Measurements from ENCODE around the gene DSG4.
A peak's percentile ranks its signal among the peaks of the same experiment; 100 is the strongest.

GRCh38 chr18:31420032-31420431 lies 43.5 kb downstream of the DSG4 start:
- peak in 2 of 3 experiments; percentile 6 to 21; a peak in 1 of 6 replicates for TF ChIP-seq CTCF (IDR thresholded peaks at IDR 0.05 in 2 of 3, conservative IDR thresholded peaks at IDR 0.05 in 1 of 3; ENCODE audit: borderline replicate concordance in 1 of 3, insufficient read depth in 1 of 3, low read depth in 2 of 3, low read length in 2 of 3)
- no peak for TF ChIP-seq SP1 (IDR thresholded peaks at IDR 0.05; ENCODE audit: low read depth)
- no peak for TF ChIP-seq POLR2A (IDR thresholded peaks at IDR 0.05; ENCODE audit: borderline replicate concordance, extremely low read depth, insufficient read depth, insufficient read length)
- no peak for TF ChIP-seq TCF7L2 (IDR thresholded peaks at IDR 0.05; ENCODE audit: borderline replicate concordance, extremely low read depth, insufficient read depth, insufficient read length)
- no peak for TF ChIP-seq ATF3 (IDR thresholded peaks at IDR 0.05)
- TF ChIP-seq YY1 (IDR thresholded peaks at IDR 0.05; ENCODE audit: extremely low read depth, insufficient replicate concordance, low read depth, low read length), result no peak
- no peak for TF ChIP-seq ELF1 (IDR thresholded peaks at IDR 0.05; ENCODE audit: borderline replicate concordance, low read depth)
- TF ChIP-seq EZH2phosphoT487 (IDR thresholded peaks at IDR 0.05; ENCODE audit: borderline replicate concordance), result no peak
- TF ChIP-seq ZNF274 (IDR thresholded peaks at IDR 0.05; ENCODE audit: low read depth, low read length), result no peak
- no peak for TF ChIP-seq ZBTB33 (IDR thresholded peaks at IDR 0.05; ENCODE audit: extremely low read depth, insufficient replicate concordance, low read length)
